Measurements from ENCODE around the gene HDLBP. TPM values are rescaled to one million over a fixed set of nuclear protein-coding genes. Genes with fewer than 3 reads are reported as not detected.

HDLBP gene
- total RNA-seq, 1 donor from 2014 or later = 922 TPM

DNA sequence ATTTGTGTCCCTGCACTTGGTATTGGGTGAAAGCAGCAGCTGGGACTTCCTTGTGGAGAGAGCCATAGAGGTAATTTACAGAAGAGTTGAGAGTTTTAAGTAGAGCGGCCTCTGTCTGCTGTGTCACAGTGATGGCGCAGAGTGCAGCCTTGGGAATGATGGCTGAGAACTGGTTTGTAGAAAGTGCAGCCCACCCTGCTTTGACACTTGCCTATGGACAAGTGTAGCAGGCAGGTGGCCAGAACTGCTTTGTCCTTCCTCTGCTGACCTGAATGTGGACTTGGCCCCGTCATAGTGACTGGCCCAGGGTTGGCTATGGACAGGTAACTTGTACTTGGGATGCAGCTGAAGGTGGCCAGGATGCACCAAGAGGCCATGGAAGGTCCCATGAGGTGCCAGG is 133.3 kb downstream of the HDLBP start:
- Histone ChIP-seq H3K27me3 (ENCODE audit: insufficient read depth, low read length) (no peaks in the 10 kb centered on the region), H3K4me2 (ENCODE audit: low read length) (no peak overlapping the region), H2AFZ (ENCODE audit: low read depth, low read length) (no peak overlapping the region), H3K27ac (ENCODE audit: low read depth, low read length) (no peak overlapping the region), H3K9me3 (ENCODE audit: insufficient read depth, low read depth, low read length) (no peaks in the 10 kb centered on the region), H4K20me1 (ENCODE audit: insufficient read depth, low read length) (no peaks in the 10 kb centered on the region), H3K9ac (ENCODE audit: low read length) (no peak overlapping the region), H3K4me3 (ENCODE audit: insufficient read depth, low read depth, low read length) (no peak overlapping the region), H3K4me1 (ENCODE audit: insufficient read depth, low read length) (no peaks in the 10 kb centered on the region), H3K36me3 (ENCODE audit: insufficient read depth, low read length) (peaks cover 4% of the 10 kb centered on the region), H3K79me2 (ENCODE audit: insufficient read depth, low read length) (no peaks in the 10 kb centered on the region)
- Mint-ChIP-seq H3K9me3 (ENCODE audit: unreplicated experiment) (no peaks in the 10 kb centered on the region), H3K4me3 (ENCODE audit: unreplicated experiment) (no peak overlapping the region), H3K27me3 (ENCODE audit: low read depth, unreplicated experiment) (no peaks in the 10 kb centered on the region), H3K4me1 (ENCODE audit: low read depth, unreplicated experiment) (no peaks in the 10 kb centered on the region), H3K36me3 (ENCODE audit: low read depth, unreplicated experiment) (peaks cover 12% of the 10 kb centered on the region), H3K27ac (ENCODE audit: unreplicated experiment) (no peak overlapping the region)
- DNase-seq (ENCODE audit: low read depth) (no peak), FAIRE-seq (no peak)
- TF ChIP-seq, protein P1, sequence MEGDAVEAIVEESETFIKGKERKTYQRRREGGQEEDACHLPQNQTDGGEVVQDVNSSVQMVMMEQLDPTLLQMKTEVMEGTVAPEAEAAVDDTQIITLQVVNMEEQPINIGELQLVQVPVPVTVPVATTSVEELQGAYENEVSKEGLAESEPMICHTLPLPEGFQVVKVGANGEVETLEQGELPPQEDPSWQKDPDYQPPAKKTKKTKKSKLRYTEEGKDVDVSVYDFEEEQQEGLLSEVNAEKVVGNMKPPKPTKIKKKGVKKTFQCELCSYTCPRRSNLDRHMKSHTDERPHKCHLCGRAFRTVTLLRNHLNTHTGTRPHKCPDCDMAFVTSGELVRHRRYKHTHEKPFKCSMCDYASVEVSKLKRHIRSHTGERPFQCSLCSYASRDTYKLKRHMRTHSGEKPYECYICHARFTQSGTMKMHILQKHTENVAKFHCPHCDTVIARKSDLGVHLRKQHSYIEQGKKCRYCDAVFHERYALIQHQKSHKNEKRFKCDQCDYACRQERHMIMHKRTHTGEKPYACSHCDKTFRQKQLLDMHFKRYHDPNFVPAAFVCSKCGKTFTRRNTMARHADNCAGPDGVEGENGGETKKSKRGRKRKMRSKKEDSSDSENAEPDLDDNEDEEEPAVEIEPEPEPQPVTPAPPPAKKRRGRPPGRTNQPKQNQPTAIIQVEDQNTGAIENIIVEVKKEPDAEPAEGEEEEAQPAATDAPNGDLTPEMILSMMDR (IDR thresholded peaks at IDR 0.05; ENCODE audit: insufficient read depth, low read depth, low read length) = no peak
- TF ChIP-seq EZH2 (IDR thresholded peaks at IDR 0.05; ENCODE audit: insufficient read depth, low read length) = no peak

- Mint-ChIP-seq H3K9me3 (ENCODE audit: unreplicated experiment) (no peaks in the 10 kb centered on the region), H3K4me3 (ENCODE audit: unreplicated experiment) (no peak overlapping the region), H3K27me3 (ENCODE audit: low read depth, unreplicated experiment) (no peaks in the 10 kb centered on the region), H3K36me3 (ENCODE audit: low read depth, unreplicated experiment) (peaks cover 14% of the 10 kb centered on the region), H3K27ac (ENCODE audit: unreplicated experiment) (no peak overlapping the region), H3K4me1 (ENCODE audit: low read depth, unreplicated experiment) (no peaks in the 10 kb centered on the region)
- Histone ChIP-seq H3K79me2 (ENCODE audit: insufficient read depth, low read length) (no peaks in the 10 kb centered on the region), H4K20me1 (ENCODE audit: insufficient read depth, low read length) (no peaks in the 10 kb centered on the region), H3K27me3 (ENCODE audit: insufficient read depth, low read length) (no peaks in the 10 kb centered on the region), H3K4me2 (ENCODE audit: low read length) (no peak overlapping the region), H3K9ac (ENCODE audit: low read length) (no peak overlapping the region), H2AFZ (ENCODE audit: low read depth, low read length) (no peak overlapping the region), H3K9me3 (ENCODE audit: insufficient read depth, low read depth, low read length) (no peaks in the 10 kb centered on the region), H3K4me3 (ENCODE audit: insufficient read depth, low read depth, low read length) (no peak overlapping the region), H3K4me1 (ENCODE audit: insufficient read depth, low read length) (no peaks in the 10 kb centered on the region), H3K36me3 (ENCODE audit: insufficient read depth, low read length) (peaks cover 4% of the 10 kb centered on the region), H3K27ac (ENCODE audit: low read depth, low read length) (no peak overlapping the region)
- DNase-seq (ENCODE audit: low read depth) = no peak
- no peak for FAIRE-seq
- no peak for TF ChIP-seq EZH2 (IDR thresholded peaks at IDR 0.05; ENCODE audit: insufficient read depth, low read length)
- TF ChIP-seq, protein P1 (IDR thresholded peaks at IDR 0.05; ENCODE audit: insufficient read depth, low read depth, low read length) = no peak
These were observed 135.0 kb downstream of the HDLBP start for GRCh38 chr2:241180495-241180894.

DNA sequence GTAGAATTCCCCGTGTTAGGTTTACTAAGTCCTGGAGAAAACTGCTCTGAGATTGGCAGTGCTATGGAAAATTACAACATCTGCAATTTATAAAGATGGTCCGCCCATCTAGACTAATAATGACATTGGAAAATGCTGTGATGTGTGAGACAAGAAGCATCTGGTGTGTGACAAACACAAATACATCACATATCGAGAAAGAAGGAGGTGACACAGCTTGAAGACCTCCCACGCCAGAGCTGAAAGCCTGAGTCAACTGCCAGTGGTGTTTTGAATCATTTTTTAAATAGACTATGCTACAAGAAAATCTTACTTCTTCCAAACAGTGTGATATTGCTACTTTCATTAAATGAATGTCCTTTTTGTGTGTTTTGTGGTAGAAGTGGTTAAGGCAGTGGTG is 135.6 kb downstream of the HDLBP start:
- H3K36me3 ChIP-seq (ENCODE audit: insufficient read depth, low read length) = peaks cover 4% of the 10 kb centered on the region
- Mint-ChIP-seq H3K36me3 (ENCODE audit: low read depth, unreplicated experiment) (peaks cover 18% of the 10 kb centered on the region), H3K27me3 (ENCODE audit: low read depth, unreplicated experiment) (no peaks in the 10 kb centered on the region), H3K4me3 (ENCODE audit: unreplicated experiment) (no peak overlapping the region), H3K4me1 (ENCODE audit: low read depth, unreplicated experiment) (no peaks in the 10 kb centered on the region), H3K27ac (ENCODE audit: unreplicated experiment) (no peak overlapping the region), H3K9me3 (ENCODE audit: unreplicated experiment) (no peaks in the 10 kb centered on the region)
- H3K79me2 ChIP-seq (ENCODE audit: insufficient read depth, low read length) = no peaks in the 10 kb centered on the region
- DNase-seq (ENCODE audit: low read depth) = no peak
- no peaks in the 10 kb centered on the region for H3K27me3 ChIP-seq (ENCODE audit: insufficient read depth, low read length)
- no peak overlapping the region for H2AFZ ChIP-seq (ENCODE audit: low read depth, low read length)
- H3K27ac ChIP-seq (ENCODE audit: low read depth, low read length) = no peak overlapping the region
- H3K4me3 ChIP-seq (ENCODE audit: insufficient read depth, low read depth, low read length) = no peak overlapping the region
- no peaks in the 10 kb centered on the region for H4K20me1 ChIP-seq (ENCODE audit: insufficient read depth, low read length)
- H3K9ac ChIP-seq (ENCODE audit: low read length) = no peak overlapping the region
- no peak for FAIRE-seq
- TF ChIP-seq, protein P1 (IDR thresholded peaks at IDR 0.05; ENCODE audit: insufficient read depth, low read depth, low read length) = no peak
- TF ChIP-seq EZH2 (IDR thresholded peaks at IDR 0.05; ENCODE audit: insufficient read depth, low read length) = no peak
- no peaks in the 10 kb centered on the region for H3K9me3 ChIP-seq (ENCODE audit: insufficient read depth, low read depth, low read length)
- H3K4me2 ChIP-seq (ENCODE audit: low read length) = no peak overlapping the region
- H3K4me1 ChIP-seq (ENCODE audit: insufficient read depth, low read length) = no peaks in the 10 kb centered on the region

Data from astrocyte (in vitro differentiated cells and primary cell).